ENCODE data around the gene ARHGEF40.

The ARHGEF40 gene

GRCh38 chr14:21055432-21056117 is 14.5 kb upstream of the ARHGEF40 start:
- Histone ChIP-seq H3K36me3 (ENCODE audit: control insufficient read depth, low read depth, low read length) (no peaks in the 10 kb centered on the region), H3K27ac (ENCODE audit: low read length) (no peak overlapping the region), H3K27me3 (ENCODE audit: control insufficient read depth, insufficient read depth, low read length) (no peaks in the 10 kb centered on the region), H3K4me3 (ENCODE audit: low read length) (no peak overlapping the region), H3K9ac (ENCODE audit: low read length) (no peak overlapping the region), H3K4me1 (ENCODE audit: control insufficient read depth, low read depth, low read length) (peaks cover 3% of the 10 kb centered on the region), H3K9me3 (ENCODE audit: control insufficient read depth, low read depth, low read length) (no peaks in the 10 kb centered on the region)

DNA sequence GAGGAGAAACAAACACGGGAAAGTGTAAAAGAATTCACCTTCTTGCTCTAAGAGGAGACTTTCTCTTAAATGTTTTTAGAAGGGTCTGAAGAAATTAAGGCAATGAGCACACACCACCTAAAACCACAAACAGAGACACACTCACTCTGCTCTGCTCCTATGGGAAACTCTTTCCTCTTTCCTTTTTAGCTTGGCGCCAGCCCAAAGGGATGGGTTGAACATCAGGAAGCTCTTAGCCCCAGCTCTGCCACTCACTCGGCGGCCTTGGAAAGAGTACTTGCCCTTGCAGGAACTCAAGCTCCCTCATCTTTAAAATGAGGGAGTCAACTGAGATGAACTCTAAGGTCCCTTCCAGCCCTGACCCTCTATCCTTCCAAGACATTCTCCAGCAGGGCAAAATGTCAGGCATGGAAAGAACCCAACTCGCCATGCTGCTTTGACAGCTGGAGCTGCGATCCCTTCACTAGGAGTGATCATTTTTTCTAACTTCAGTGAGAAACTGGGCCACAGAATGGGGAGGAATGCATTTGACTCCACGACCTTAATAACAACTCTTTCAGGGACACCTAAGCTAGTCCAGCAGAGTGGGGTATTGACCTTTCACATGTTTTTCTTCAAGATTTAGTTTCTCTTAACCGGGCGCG is 13.5 kb upstream of the ARHGEF40 start:
- Histone ChIP-seq H3K27ac (ENCODE audit: low read length) (no peak overlapping the region), H3K27me3 (ENCODE audit: control insufficient read depth, insufficient read depth, low read length) (no peaks in the 10 kb centered on the region), H3K4me1 (ENCODE audit: control insufficient read depth, low read depth, low read length) (peaks cover 3% of the 10 kb centered on the region), H3K9ac (ENCODE audit: low read length) (no peak overlapping the region), H3K4me3 (ENCODE audit: low read length) (no peak overlapping the region), H3K9me3 (ENCODE audit: control insufficient read depth, low read depth, low read length) (no peaks in the 10 kb centered on the region), H3K36me3 (ENCODE audit: control insufficient read depth, low read depth, low read length) (no peaks in the 10 kb centered on the region)

GRCh38 chr14:21057803-21058675 is 12.1 kb upstream of the ARHGEF40 start, which contains the start of gene RNASE8:
TSS of gene RNASE8 (plus strand) at chr14:21057822. CDS start at chr14:21057893, 71 bp downstream.
- Histone ChIP-seq H3K27ac (ENCODE audit: low read length) (no peak within 1 kb of the TSS), H3K9me3 (ENCODE audit: control insufficient read depth, low read depth, low read length) (no peaks in the 10 kb centered on the region), H3K9ac (ENCODE audit: low read length) (no peak within 1 kb of the TSS), H3K4me1 (ENCODE audit: control insufficient read depth, low read depth, low read length) (peaks cover 3% of the 10 kb centered on the region), H3K36me3 (ENCODE audit: control insufficient read depth, low read depth, low read length) (no peaks in the 10 kb centered on the region), H3K4me3 (ENCODE audit: low read length) (no peak within 1 kb of the TSS), H3K27me3 (ENCODE audit: control insufficient read depth, insufficient read depth, low read length) (no peaks in the 10 kb centered on the region)

DNA sequence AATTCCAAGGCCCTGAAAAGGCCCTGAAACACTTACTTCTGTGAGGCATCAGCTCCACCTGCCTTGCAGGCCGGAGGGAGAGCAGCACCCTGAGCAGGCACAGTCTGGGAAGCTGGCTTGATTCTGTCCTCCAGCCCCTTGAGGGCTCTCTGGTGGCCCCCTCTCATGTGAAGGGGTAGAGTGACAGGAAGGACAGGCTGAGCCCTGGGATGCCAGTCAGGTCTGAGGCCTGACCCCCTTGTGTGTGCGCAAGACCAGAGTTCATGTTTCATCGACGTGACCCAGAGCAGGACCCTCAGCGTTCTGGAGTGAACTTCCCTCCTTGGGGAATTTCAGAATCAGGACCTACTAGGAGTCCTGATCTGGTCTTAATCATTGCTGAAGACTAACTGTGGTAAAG is 11.2 kb upstream of the ARHGEF40 start:
- Histone ChIP-seq H3K36me3 (ENCODE audit: control insufficient read depth, low read depth, low read length) (no peaks in the 10 kb centered on the region), H3K9ac (ENCODE audit: low read length) (no peak overlapping the region), H3K9me3 (ENCODE audit: control insufficient read depth, low read depth, low read length) (no peaks in the 10 kb centered on the region), H3K4me3 (ENCODE audit: low read length) (no peak overlapping the region), H3K27ac (ENCODE audit: low read length) (no peak overlapping the region), H3K27me3 (ENCODE audit: control insufficient read depth, insufficient read depth, low read length) (no peaks in the 10 kb centered on the region), H3K4me1 (ENCODE audit: control insufficient read depth, low read depth, low read length) (peaks cover 11% of the 10 kb centered on the region)

DNA sequence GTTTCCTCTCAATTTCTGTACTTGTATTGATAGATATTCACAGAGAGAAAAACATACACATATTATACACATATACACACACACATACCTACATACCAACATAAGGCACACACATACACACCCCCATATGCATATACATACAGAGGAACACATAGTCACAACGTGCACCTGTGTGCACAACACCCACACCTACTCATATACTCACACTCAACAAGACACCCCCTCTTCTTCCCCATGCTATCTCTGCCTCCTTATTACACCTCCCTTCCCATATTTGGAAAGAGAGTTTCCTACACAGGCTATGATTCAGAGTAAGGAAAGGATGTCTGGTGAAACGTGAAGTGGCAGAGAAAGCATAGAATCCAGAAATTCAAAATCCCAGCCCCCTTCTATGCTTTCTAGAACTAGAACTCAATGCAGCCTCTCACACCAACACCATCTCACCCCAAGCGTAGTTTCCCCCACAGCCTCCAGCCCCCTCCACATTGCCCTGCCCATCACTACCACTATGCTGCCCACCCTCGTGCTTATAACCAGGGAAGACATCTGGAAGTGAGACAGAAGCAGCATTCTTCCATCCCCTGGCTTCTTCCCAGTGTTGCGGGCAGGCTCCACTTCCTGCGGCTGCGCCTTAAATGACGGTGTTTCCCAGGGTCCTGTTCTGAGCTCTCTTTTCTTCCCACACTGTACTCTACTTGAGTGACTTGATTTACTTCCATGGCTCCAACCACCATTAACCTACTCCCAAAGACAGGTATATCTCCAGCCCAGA is 10.1 kb upstream of the ARHGEF40 start:
- peaks cover 11% of the 10 kb centered on the region for H3K4me1 ChIP-seq (ENCODE audit: control insufficient read depth, low read depth, low read length)
- H3K27ac ChIP-seq (ENCODE audit: low read length) = no peak overlapping the region
- H3K9ac ChIP-seq (ENCODE audit: low read length) = no peak overlapping the region
- no peaks in the 10 kb centered on the region for H3K27me3 ChIP-seq (ENCODE audit: control insufficient read depth, insufficient read depth, low read length)
- H3K9me3 ChIP-seq (ENCODE audit: control insufficient read depth, low read depth, low read length) = no peaks in the 10 kb centered on the region
- H3K36me3 ChIP-seq (ENCODE audit: control insufficient read depth, low read depth, low read length) = no peaks in the 10 kb centered on the region
- no peak overlapping the region for H3K4me3 ChIP-seq (ENCODE audit: low read length)

GRCh38 chr14:21060614-21061346 is 9.3 kb upstream of the ARHGEF40 start:
- H3K27me3 ChIP-seq (ENCODE audit: control insufficient read depth, insufficient read depth, low read length) = no peaks in the 10 kb centered on the region
- H3K9ac ChIP-seq (ENCODE audit: low read length) = no peak overlapping the region
- H3K36me3 ChIP-seq (ENCODE audit: control insufficient read depth, low read depth, low read length) = no peaks in the 10 kb centered on the region
- H3K27ac ChIP-seq (ENCODE audit: low read length) = no peak overlapping the region
- no peak overlapping the region for H3K4me3 ChIP-seq (ENCODE audit: low read length)
- no peaks in the 10 kb centered on the region for H3K9me3 ChIP-seq (ENCODE audit: control insufficient read depth, low read depth, low read length)
- H3K4me1 ChIP-seq (ENCODE audit: control insufficient read depth, low read depth, low read length) = peaks cover 9% of the 10 kb centered on the region

DNA sequence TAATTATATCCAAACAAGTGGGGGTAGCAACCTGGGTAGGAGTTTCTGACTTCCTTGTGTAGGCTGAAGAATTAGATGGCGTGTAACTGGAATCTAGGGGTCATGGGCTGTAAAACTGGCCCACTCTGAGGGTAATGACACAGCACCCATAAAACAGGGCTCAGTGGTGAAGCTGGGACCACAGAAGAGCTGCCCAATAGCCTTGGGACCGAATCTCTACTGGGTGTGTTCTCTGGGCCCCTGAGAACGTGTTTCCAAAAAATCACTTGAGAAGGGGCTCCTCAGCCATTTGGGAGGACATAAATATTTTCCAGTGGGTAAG is 8.8 kb upstream of the ARHGEF40 start:
- no peak overlapping the region for H3K4me3 ChIP-seq (ENCODE audit: low read length)
- peaks cover 9% of the 10 kb centered on the region for H3K4me1 ChIP-seq (ENCODE audit: control insufficient read depth, low read depth, low read length)
- H3K27me3 ChIP-seq (ENCODE audit: control insufficient read depth, insufficient read depth, low read length) = no peaks in the 10 kb centered on the region

DNA sequence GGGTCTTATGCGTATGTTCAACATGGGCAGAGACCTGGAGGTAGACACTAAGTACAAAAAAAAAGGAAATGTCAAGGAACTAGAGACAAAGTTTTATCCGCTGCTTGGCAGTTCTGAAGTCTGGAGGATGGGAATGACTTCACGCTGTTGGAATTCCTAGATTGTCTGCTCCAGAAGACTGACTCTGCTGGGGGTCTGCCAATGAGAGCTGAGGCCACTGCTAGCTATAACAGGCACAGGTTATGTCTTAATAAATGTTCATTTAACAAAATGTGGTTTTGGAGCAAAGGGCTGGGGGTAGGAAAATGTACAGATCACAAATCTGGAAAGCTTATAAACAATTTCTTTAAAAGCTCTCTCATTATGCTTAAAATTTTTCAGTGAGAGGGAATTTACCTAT is 6.6 kb upstream of the ARHGEF40 start:
- Histone ChIP-seq H3K27ac (ENCODE audit: low read length) (no peak overlapping the region), H3K9ac (ENCODE audit: low read length) (no peak overlapping the region), H3K27me3 (ENCODE audit: control insufficient read depth, insufficient read depth, low read length) (peaks cover 13% of the 10 kb centered on the region), H3K4me1 (ENCODE audit: control insufficient read depth, low read depth, low read length) (peaks cover 12% of the 10 kb centered on the region), H3K4me3 (ENCODE audit: low read length) (no peak overlapping the region), H3K9me3 (ENCODE audit: control insufficient read depth, low read depth, low read length) (no peaks in the 10 kb centered on the region), H3K36me3 (ENCODE audit: control insufficient read depth, low read depth, low read length) (no peaks in the 10 kb centered on the region)

More for the DNA sequence above, 8.8 kb upstream of the ARHGEF40 start:
- Histone ChIP-seq H3K36me3 (ENCODE audit: control insufficient read depth, low read depth, low read length) (no peaks in the 10 kb centered on the region), H3K27ac (ENCODE audit: low read length) (no peak overlapping the region), H3K9ac (ENCODE audit: low read length) (no peak overlapping the region), H3K9me3 (ENCODE audit: control insufficient read depth, low read depth, low read length) (no peaks in the 10 kb centered on the region)

DNA sequence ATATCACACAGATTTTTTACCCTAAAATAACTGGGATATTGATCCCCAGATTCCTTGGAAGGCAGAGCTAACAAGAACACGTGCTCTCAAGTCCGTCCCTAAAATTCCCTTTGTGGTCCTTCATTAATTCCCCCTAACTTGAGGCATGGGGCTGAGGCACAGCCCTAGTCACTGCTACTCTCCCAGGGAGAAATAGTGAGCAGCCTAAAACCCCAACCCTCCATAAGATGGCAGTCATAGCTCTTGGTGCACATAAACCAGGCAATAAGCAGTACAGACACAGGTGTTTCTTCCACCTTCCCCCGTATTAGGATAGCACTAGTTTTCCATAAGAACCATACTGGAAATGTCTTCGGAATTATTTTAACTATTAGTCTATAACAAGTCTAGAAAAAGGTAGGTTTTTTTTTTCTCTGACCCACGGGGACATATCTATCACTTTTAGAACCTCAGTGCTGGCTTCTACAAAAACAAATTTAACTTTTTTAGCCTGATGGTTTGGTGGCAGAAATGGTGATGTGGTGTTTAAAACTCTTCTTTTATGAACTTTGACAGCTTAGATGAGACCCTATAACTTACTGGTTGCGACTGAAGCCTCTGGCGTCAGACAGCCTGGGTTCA is 3.1 kb upstream of the ARHGEF40 start:
- Histone ChIP-seq H3K36me3 (ENCODE audit: control insufficient read depth, low read depth, low read length) (no peaks in the 10 kb centered on the region), H3K27me3 (ENCODE audit: control insufficient read depth, insufficient read depth, low read length) (peaks cover 16% of the 10 kb centered on the region), H3K4me1 (ENCODE audit: control insufficient read depth, low read depth, low read length) (peaks cover 18% of the 10 kb centered on the region), H3K4me3 (ENCODE audit: low read length) (no peak overlapping the region), H3K27ac (ENCODE audit: low read length) (no peak overlapping the region), H3K9me3 (ENCODE audit: control insufficient read depth, low read depth, low read length) (no peaks in the 10 kb centered on the region), H3K9ac (ENCODE audit: low read length) (no peak overlapping the region)

DNA sequence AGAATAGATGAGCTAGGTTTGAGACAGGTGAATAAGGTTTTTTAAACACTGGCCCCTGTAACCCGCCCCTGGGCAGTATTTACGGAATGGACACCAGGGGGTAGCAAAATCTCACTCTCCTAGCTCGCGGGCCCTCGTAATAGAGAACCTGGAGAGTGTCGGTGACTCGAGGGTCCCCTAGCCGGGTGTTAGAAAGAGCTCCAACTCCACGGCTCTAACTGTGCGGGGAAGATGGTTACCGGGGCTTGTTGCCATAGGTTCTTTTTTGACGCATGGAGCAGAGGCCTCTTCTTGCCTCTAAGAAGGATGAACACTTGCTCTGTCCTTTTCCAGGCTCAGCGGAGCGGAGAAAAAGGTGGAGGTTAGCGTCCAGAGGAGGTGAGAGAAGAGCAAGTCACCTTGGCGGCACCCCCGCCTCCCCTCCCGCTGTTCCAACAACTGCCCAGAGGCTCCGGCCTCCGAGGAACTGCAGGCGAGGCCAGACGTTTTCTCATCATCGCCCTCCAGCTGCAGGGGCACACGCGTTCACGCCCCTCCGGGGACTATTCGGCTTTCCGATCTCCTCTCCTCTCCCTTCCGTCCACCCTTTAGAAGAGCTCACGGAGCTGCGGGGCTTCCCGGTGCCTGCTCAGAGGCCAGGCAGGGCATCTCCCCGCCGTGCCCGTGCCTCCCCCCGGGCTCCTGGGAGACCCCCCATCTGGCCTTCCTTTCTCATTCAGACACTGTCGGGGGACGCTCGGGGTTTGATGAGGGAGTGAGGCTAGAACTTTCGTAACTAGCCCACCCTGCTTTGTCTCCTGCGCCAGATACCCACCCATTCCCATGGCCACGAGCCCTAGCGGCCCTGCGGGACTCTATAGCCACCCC is 1.4 kb upstream of the ARHGEF40 start:
- Histone ChIP-seq H3K4me3 (ENCODE audit: low read length) (peak overlapping the region; percentile 69), H3K9ac (ENCODE audit: low read length) (peak overlapping the region; percentile 89)

More for the DNA sequence above, 1.4 kb upstream of the ARHGEF40 start:
- peak overlapping the region; percentile 48 for H3K27ac ChIP-seq (ENCODE audit: low read length)
- H3K27me3 ChIP-seq (ENCODE audit: control insufficient read depth, insufficient read depth, low read length) = peaks cover 16% of the 10 kb centered on the region
- no peaks in the 10 kb centered on the region for H3K9me3 ChIP-seq (ENCODE audit: control insufficient read depth, low read depth, low read length)
- H3K4me1 ChIP-seq (ENCODE audit: control insufficient read depth, low read depth, low read length) = peaks cover 17% of the 10 kb centered on the region
- H3K36me3 ChIP-seq (ENCODE audit: control insufficient read depth, low read depth, low read length) = peaks cover 12% of the 10 kb centered on the region

Data from iPS-18a (cell line).